Skeletal muscle cell (primary cell): ENCODE data around the gene DYNC2LI1.
"Not testable (repeated sequence)": the region's sequence is repeated elsewhere in the genome, so short reads cannot be mapped to it uniquely, and the experiment has no call there.

Experiments used
- DNase-seq: peaks from one replicate; pipeline ENCODE4 v3.0.0-alpha.2; 2010; ENCODE audit warnings: low read depth
- H3K4me3 ChIP-seq: 2 replicates; pipeline ENCODE4 v1.5.1; 2011; ENCODE audit warnings: low read depth, mild to moderate bottlenecking, control low read depth, low read length, moderate library complexity

The DYNC2LI1 gene

GRCh38 chr2:43773876-43774613 lies at the start of gene DYNC2LI1:
DYNC2LI1 (plus strand) TSS chr2:43774039; CDS start chr2:43774139, 100 bp downstream.
- DNase-seq, result peak; percentile 59

GRCh38 chr2:43724728-43725526 lies 48.9 kb upstream of the DYNC2LI1 start:
- no peak overlapping the region for H3K4me3 ChIP-seq
- DNase-seq, result no peak

More at GRCh38 chr2:43773876-43774613, at the start of gene DYNC2LI1:
- peak within 1 kb of the TSS; percentile 75 for H3K4me3 ChIP-seq

- no peak for DNase-seq
- H3K4me3 ChIP-seq, result no peak overlapping the region
These were observed 48.1 kb upstream of the DYNC2LI1 start for GRCh38 chr2:43725711-43726246.

- not testable (repeated sequence) for DNase-seq, H3K4me3 ChIP-seq
These were observed 46.7 kb upstream of the DYNC2LI1 start for GRCh38 chr2:43726961-43727633.

GRCh38 chr2:43727634-43728014 lies 46.2 kb upstream of the DYNC2LI1 start:
- DNase-seq, result no peak
- no peak overlapping the region for H3K4me3 ChIP-seq

GRCh38 chr2:43729491-43730174 lies 44.2 kb upstream of the DYNC2LI1 start:
- no peak for DNase-seq
- no peak overlapping the region for H3K4me3 ChIP-seq

- no peak overlapping the region for H3K4me3 ChIP-seq
- DNase-seq, result no peak
These were observed 42.6 kb upstream of the DYNC2LI1 start for GRCh38 chr2:43731211-43731610.

- no peak for DNase-seq
- no peak overlapping the region for H3K4me3 ChIP-seq
These were observed 37.2 kb upstream of the DYNC2LI1 start for GRCh38 chr2:43736637-43737036.

GRCh38 chr2:43737097-43737854 lies 36.6 kb upstream of the DYNC2LI1 start:
- H3K4me3 ChIP-seq, result no peak overlapping the region
- DNase-seq, result peak; percentile 70

GRCh38 chr2:43737855-43738254 lies 36.0 kb upstream of the DYNC2LI1 start:
- H3K4me3 ChIP-seq, result no peak overlapping the region
- no peak for DNase-seq

GRCh38 chr2:43738257-43738656 lies 35.6 kb upstream of the DYNC2LI1 start:
- no peak for DNase-seq
- no peak overlapping the region for H3K4me3 ChIP-seq

GRCh38 chr2:43743706-43744105 lies 30.1 kb upstream of the DYNC2LI1 start:
- DNase-seq, result no peak
- H3K4me3 ChIP-seq, result no peak overlapping the region

GRCh38 chr2:43745457-43745856 lies 28.4 kb upstream of the DYNC2LI1 start:
- H3K4me3 ChIP-seq, result no peak overlapping the region
- DNase-seq, result no peak

- no peak overlapping the region for H3K4me3 ChIP-seq
- DNase-seq, result no peak
These were observed 25.5 kb upstream of the DYNC2LI1 start for GRCh38 chr2:43748333-43748732.

- DNase-seq, result no peak
- no peak overlapping the region for H3K4me3 ChIP-seq
These were observed 24.3 kb upstream of the DYNC2LI1 start for GRCh38 chr2:43749583-43749982.

GRCh38 chr2:43751476-43751990 lies 22.3 kb upstream of the DYNC2LI1 start:
- DNase-seq, result no peak
- H3K4me3 ChIP-seq, result no peak overlapping the region

GRCh38 chr2:43752302-43752701 lies 21.5 kb upstream of the DYNC2LI1 start:
- no peak overlapping the region for H3K4me3 ChIP-seq
- DNase-seq, result no peak

GRCh38 chr2:43754180-43754579 lies 19.7 kb upstream of the DYNC2LI1 start:
- DNase-seq, result no peak
- H3K4me3 ChIP-seq, result no peak overlapping the region
